Right cardiac atrium (tissue), 5 donors: Measurements from ENCODE around the gene CHGA. TPM values are rescaled to one million over a fixed set of nuclear protein-coding genes. Genes with fewer than 3 reads are reported as not detected.
A peak's percentile ranks its signal among the peaks of the same experiment; 100 is the strongest.

ENCODE experiments used
- ATAC-seq, 2 donors: fragments of 200-7000 bp; cut with Tn5 transposase; one replicate each; pipeline versions ENCODE4 v1.8.0 to v1.9.1; 2020; ENCODE audit warnings: moderate library complexity in 2 of 2, mild to moderate bottlenecking in 1 of 2
- DNase-seq, 3 donors: peaks; one replicate each; pipeline ENCODE4 v3.0.0-alpha.2; 2020
- H3K27ac ChIP-seq: one replicate; pipeline ENCODE4 v1.5.1; 2013; ENCODE audit warnings: mild to moderate bottlenecking, low read length, control low read depth, moderate library complexity
- H3K27me3 ChIP-seq: one replicate; pipeline ENCODE4 v1.6.1; 2013; ENCODE audit not compliant: control insufficient read depth, insufficient read depth
- H3K4me1 ChIP-seq: one replicate; pipeline ENCODE4 v1.6.1; 2013; ENCODE audit warnings: low read length; ENCODE audit not compliant: control insufficient read depth, insufficient read depth
- H3K4me3 ChIP-seq: one replicate; pipeline ENCODE4 v1.5.1; 2013; ENCODE audit warnings: low read length, control low read depth
- H3K9me3 ChIP-seq: one replicate; pipeline ENCODE4 v1.6.1; 2013; ENCODE audit warnings: low read length; ENCODE audit not compliant: control insufficient read depth
- WGBS: extraction: QIAGEN DNeasy Blood & Tissue Kit; methylation state at CpG from one replicate; pipeline ENCODE4 v1.1.7; 2013; 5-methylcytosine and 5-hydroxymethylcytosine counted together
- intact Hi-C, 4 donors: fragments of 100-400 bp; cut with DNase I; formaldehyde crosslinking; loops; one replicate each; pipeline versions ENCODE4 v1.11.0 to v1.14.0; 2022 to 2023
- polyA plus RNA-seq: library from polyadenylated mRNA; stranded (reverse); fragments of 200-250 nt; gene quantifications from one replicate; pipeline ENCODE4 v1.2.3, GENCODE V29; 2013
- total RNA-seq, 4 donors: library from RNA; stranded (reverse); fragmentation: NEBNext Ultra II Directional; extraction: Animal tissue kit (Norgen Biotek cat#: 25700); gene quantifications; one replicate each; pipeline ENCODE4 v1.2.1, GENCODE V29; 2021
- donor health status: healthy with polysubstance abuse.
- donor health status: DM: no; HTN: yes; CAD: no.
- donor health status: DM: no; HTN: no; CAD: no.
- donor health status: DM: no; HTN: yes; CAD: no; lungs with severe emphysema.
- donor health status: DM: yes; HTN: yes; CAD: no.

Gene CHGA
- total and polyA plus RNA-seq, 5 donors: 0.16 TPM; not detected in 4

GRCh38 chr14:92955381-92955780, 32.4 kb downstream of the CHGA start:
- H3K27ac ChIP-seq: peak overlapping the region; percentile 63
- intact Hi-C loops: no loop called here
- H3K27me3 ChIP-seq: no peaks in the 10 kb centered on the region
- peak in 1 of 2 donors; percentile 5 for ATAC-seq
- no peaks in the 10 kb centered on the region for H3K9me3 ChIP-seq
- 76% methylated on average over 7 of the region's 7 CpGs for WGBS
- no peak overlapping the region for H3K4me3 ChIP-seq
- peaks cover 2% of the 10 kb centered on the region for H3K4me1 ChIP-seq
- peak; percentile 9 to 56 (median 24) for DNase-seq

GRCh38 chr14:92956961-92957360, 34.0 kb downstream of the CHGA start:
- H3K4me1 ChIP-seq: no peaks in the 10 kb centered on the region
- DNase-seq: peak in 2 of 3 donors; percentile 25 to 26
- ATAC-seq: no peak
- WGBS: 91% methylated on average over 11 of the region's 11 CpGs
- no peaks in the 10 kb centered on the region for H3K9me3 ChIP-seq
- H3K4me3 ChIP-seq: no peak overlapping the region
- no peak overlapping the region for H3K27ac ChIP-seq
- H3K27me3 ChIP-seq: no peaks in the 10 kb centered on the region
- intact Hi-C loops: no loop called here

- H3K4me3 ChIP-seq: no peak overlapping the region
- no peaks in the 10 kb centered on the region for H3K27me3 ChIP-seq
- no peaks in the 10 kb centered on the region for H3K4me1 ChIP-seq
- peak overlapping the region; percentile 55 for H3K27ac ChIP-seq
- ATAC-seq (peak in 1 of 2 donors; percentile 2), DNase-seq (peak; percentile 7 to 50 (median 28))
- WGBS: 78% methylated on average over 22 of the region's 22 CpGs
- intact Hi-C loops: no loop called here
- no peaks in the 10 kb centered on the region for H3K9me3 ChIP-seq
These were observed 35.6 kb downstream of the CHGA start for GRCh38 chr14:92958373-92959188.

GRCh38 chr14:92959189-92959531, 36.2 kb downstream of the CHGA start:
- no peaks in the 10 kb centered on the region for H3K9me3 ChIP-seq
- peak overlapping the region; percentile 55 for H3K27ac ChIP-seq
- H3K27me3 ChIP-seq: no peaks in the 10 kb centered on the region
- intact Hi-C loops: no loop called here
- no peak overlapping the region for H3K4me3 ChIP-seq
- ATAC-seq (peak; percentile 48 to 56), DNase-seq (peak; percentile 31 to 80 (median 75))
- H3K4me1 ChIP-seq: no peaks in the 10 kb centered on the region
- 56% methylated on average over 10 of the region's 10 CpGs for WGBS

GRCh38 chr14:92959761-92960680, 37.1 kb downstream of the CHGA start:
- intact Hi-C loops: loop anchor here in 1 of 4 donors (10.0 kb wide), 1 partner anchor 155 kb away; the partner anchor contains the start of gene ITPK1
- no peak overlapping the region for H3K4me3 ChIP-seq
- peak; percentile 6 to 47 (median 24) for DNase-seq
- peak overlapping the region; percentile 31 for H3K27ac ChIP-seq
- ATAC-seq: no peak
- WGBS: 82% methylated on average over 30 of the region's 30 CpGs
- peaks cover 2% of the 10 kb centered on the region for H3K4me1 ChIP-seq
- no peaks in the 10 kb centered on the region for H3K9me3 ChIP-seq
- H3K27me3 ChIP-seq: no peaks in the 10 kb centered on the region

GRCh38 chr14:92960706-92961566, 38.0 kb downstream of the CHGA start:
- no peaks in the 10 kb centered on the region for H3K9me3 ChIP-seq
- H3K4me1 ChIP-seq: peaks cover 3% of the 10 kb centered on the region
- peak in 2 of 3 donors; percentile 16 to 42 for DNase-seq
- 85% methylated on average over 18 of the region's 18 CpGs for WGBS
- ATAC-seq: no peak
- H3K4me3 ChIP-seq: no peak overlapping the region
- H3K27ac ChIP-seq: no peak overlapping the region
- intact Hi-C loops: loop anchor here in 1 of 4 donors (10.0 kb wide), 1 partner anchor 154 kb away; the partner anchor contains the start of gene ITPK1
- no peaks in the 10 kb centered on the region for H3K27me3 ChIP-seq

- Histone ChIP-seq H3K4me3 (no peak overlapping the region), H3K9me3 (no peaks in the 10 kb centered on the region), H3K27me3 (no peaks in the 10 kb centered on the region), H3K27ac (no peak overlapping the region), H3K4me1 (peaks cover 3% of the 10 kb centered on the region)
- ATAC-seq: no peak
- 94% methylated on average over 7 of the region's 7 CpGs for WGBS
- intact Hi-C loops: loop anchor here in 1 of 4 donors (10.0 kb wide), 1 partner anchor 153 kb away; the partner anchor contains the start of gene ITPK1
- DNase-seq: peak in 2 of 3 donors; percentile 12 to 25
These were observed 38.6 kb downstream of the CHGA start for GRCh38 chr14:92961567-92961855.

- 92% methylated on average over 20 of the region's 20 CpGs for WGBS
- Histone ChIP-seq H3K4me1 (peaks cover 3% of the 10 kb centered on the region), H3K9me3 (no peaks in the 10 kb centered on the region), H3K27me3 (no peaks in the 10 kb centered on the region), H3K27ac (no peak overlapping the region), H3K4me3 (no peak overlapping the region)
- ATAC-seq: no peak
- intact Hi-C loops: loop anchor here in 1 of 4 donors (10.0 kb wide), 1 partner anchor 153 kb away; the partner anchor contains the start of gene ITPK1
- peak in 1 of 3 donors; percentile 13 for DNase-seq
These were observed 39.3 kb downstream of the CHGA start for GRCh38 chr14:92962031-92962830.

GRCh38 chr14:92962831-92963095, 39.8 kb downstream of the CHGA start:
- WGBS: 94% methylated on average over 11 of the region's 11 CpGs
- H3K4me1 ChIP-seq: peaks cover 3% of the 10 kb centered on the region
- intact Hi-C loops: loop anchor here in 1 of 4 donors (10.0 kb wide), 1 partner anchor 152 kb away; the partner anchor contains the start of gene ITPK1
- H3K27ac ChIP-seq: no peak overlapping the region
- H3K27me3 ChIP-seq: no peaks in the 10 kb centered on the region
- no peak overlapping the region for H3K4me3 ChIP-seq
- no peaks in the 10 kb centered on the region for H3K9me3 ChIP-seq
- DNase-seq (peak in 1 of 3 donors; percentile 47), ATAC-seq (no peak)
